Suprapubic skin (tissue), 4 donors: ENCODE measurements around the gene MINDY4.

Source experiments
- CTCF ChIP-seq, 2 donors: fragments of 200-600 bp in 1 of 2; fragments of 450-650 bp in 1 of 2; sonication (generic) in 1 of 2; IDR thresholded peaks; one replicate each; pipeline ENCODE4 v1.5.1; 2016 to 2019; ENCODE audit warnings: antibody characterized with exemption in 2 of 2, mild to moderate bottlenecking in 1 of 2, moderate library complexity in 1 of 2
- EP300 ChIP-seq: sonication (generic); formaldehyde crosslinking; IDR thresholded peaks from one replicate; pipeline ENCODE4 v1.6.1; 2017; ENCODE audit warnings: antibody characterized with exemption
- POLR2A ChIP-seq, 2 donors: fragments of 450-650 bp; IDR thresholded peaks; one replicate each; pipeline ENCODE4 v1.6.1; 2017; ENCODE audit warnings: antibody characterized with exemption in 2 of 2, mild to moderate bottlenecking in 2 of 2, moderate library complexity in 2 of 2
- POLR2AphosphoS5 ChIP-seq, 3 donors: sonication (generic); formaldehyde crosslinking; IDR thresholded peaks; one replicate each; pipeline ENCODE4 v1.6.1; 2017; ENCODE audit warnings: antibody characterized with exemption in 3 of 3

GRCh38 chr7:30928254-30928872, 157.1 kb downstream of the MINDY4 start:
- no peak for TF ChIP-seq POLR2A (IDR thresholded peaks at IDR 0.05)
- no peak for TF ChIP-seq CTCF (IDR thresholded peaks at IDR 0.05)
- TF ChIP-seq POLR2AphosphoS5 (IDR thresholded peaks at IDR 0.05): no peak
- TF ChIP-seq EP300: no peak
